Tibial nerve (tissue), 4 donors: ENCODE results near the gene COL27A1.

Experiments used
- EP300 ChIP-seq, 2 donors: sonication (generic); formaldehyde crosslinking; IDR thresholded peaks; one replicate each; pipeline ENCODE4 v1.6.1; 2017; ENCODE audit warnings: antibody characterized with exemption in 2 of 2, mild to moderate bottlenecking in 1 of 2
- POLR2A ChIP-seq, 2 donors: fragments of 450-650 bp; IDR thresholded peaks; one replicate each; pipeline ENCODE4 v1.6.1; 2017; ENCODE audit warnings: antibody characterized with exemption in 2 of 2, mild to moderate bottlenecking in 2 of 2, moderate library complexity in 2 of 2
- TF ChIP-seq, protein P1 (sequence below), 5 experiments: fragments of 200-600 bp in 3 of 5; fragments of 450-650 bp in 2 of 5; sonication (generic) in 3 of 5; IDR thresholded peaks; one replicate each; pipeline ENCODE4 v1.5.1; 2016 to 2019; ENCODE audit warnings: antibody characterized with exemption in 5 of 5, mild to moderate bottlenecking in 3 of 5, moderate library complexity in 2 of 5

- TF ChIP-seq, protein P1, sequence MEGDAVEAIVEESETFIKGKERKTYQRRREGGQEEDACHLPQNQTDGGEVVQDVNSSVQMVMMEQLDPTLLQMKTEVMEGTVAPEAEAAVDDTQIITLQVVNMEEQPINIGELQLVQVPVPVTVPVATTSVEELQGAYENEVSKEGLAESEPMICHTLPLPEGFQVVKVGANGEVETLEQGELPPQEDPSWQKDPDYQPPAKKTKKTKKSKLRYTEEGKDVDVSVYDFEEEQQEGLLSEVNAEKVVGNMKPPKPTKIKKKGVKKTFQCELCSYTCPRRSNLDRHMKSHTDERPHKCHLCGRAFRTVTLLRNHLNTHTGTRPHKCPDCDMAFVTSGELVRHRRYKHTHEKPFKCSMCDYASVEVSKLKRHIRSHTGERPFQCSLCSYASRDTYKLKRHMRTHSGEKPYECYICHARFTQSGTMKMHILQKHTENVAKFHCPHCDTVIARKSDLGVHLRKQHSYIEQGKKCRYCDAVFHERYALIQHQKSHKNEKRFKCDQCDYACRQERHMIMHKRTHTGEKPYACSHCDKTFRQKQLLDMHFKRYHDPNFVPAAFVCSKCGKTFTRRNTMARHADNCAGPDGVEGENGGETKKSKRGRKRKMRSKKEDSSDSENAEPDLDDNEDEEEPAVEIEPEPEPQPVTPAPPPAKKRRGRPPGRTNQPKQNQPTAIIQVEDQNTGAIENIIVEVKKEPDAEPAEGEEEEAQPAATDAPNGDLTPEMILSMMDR (IDR thresholded peaks at IDR 0.05): no peak
- TF ChIP-seq POLR2A (IDR thresholded peaks at IDR 0.05) (no peak), EP300 (IDR thresholded peaks at IDR 0.05) (no peak)
These were observed 72.9 kb downstream of the COL27A1 start for GRCh38 chr9:114228016-114228808.
